Measurements from ENCODE around the gene OXNAD1. TPM values are rescaled to one million over a fixed set of nuclear protein-coding genes. Genes with fewer than 3 reads are reported as not detected.

Gene OXNAD1
- total RNA-seq, 6 experiments from 2014 or later: 8.1 to 27.2 (median 16.2) TPM

- no peaks in the 10 kb centered on the region for H3K27me3 ChIP-seq
- no peak for TF ChIP-seq POLR2A (IDR thresholded peaks at IDR 0.05)
- TF ChIP-seq, protein P1, sequence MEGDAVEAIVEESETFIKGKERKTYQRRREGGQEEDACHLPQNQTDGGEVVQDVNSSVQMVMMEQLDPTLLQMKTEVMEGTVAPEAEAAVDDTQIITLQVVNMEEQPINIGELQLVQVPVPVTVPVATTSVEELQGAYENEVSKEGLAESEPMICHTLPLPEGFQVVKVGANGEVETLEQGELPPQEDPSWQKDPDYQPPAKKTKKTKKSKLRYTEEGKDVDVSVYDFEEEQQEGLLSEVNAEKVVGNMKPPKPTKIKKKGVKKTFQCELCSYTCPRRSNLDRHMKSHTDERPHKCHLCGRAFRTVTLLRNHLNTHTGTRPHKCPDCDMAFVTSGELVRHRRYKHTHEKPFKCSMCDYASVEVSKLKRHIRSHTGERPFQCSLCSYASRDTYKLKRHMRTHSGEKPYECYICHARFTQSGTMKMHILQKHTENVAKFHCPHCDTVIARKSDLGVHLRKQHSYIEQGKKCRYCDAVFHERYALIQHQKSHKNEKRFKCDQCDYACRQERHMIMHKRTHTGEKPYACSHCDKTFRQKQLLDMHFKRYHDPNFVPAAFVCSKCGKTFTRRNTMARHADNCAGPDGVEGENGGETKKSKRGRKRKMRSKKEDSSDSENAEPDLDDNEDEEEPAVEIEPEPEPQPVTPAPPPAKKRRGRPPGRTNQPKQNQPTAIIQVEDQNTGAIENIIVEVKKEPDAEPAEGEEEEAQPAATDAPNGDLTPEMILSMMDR (IDR thresholded peaks at IDR 0.05): no peak
- H3K9me3 ChIP-seq: no peaks in the 10 kb centered on the region
- 88% methylated on average over 3 of the region's 4 CpGs for WGBS (ENCODE audit: insufficient coverage, low coverage, low lambda C conversion rate, missing lambda C conversion rate)
- intact Hi-C loops (cut with DNase I): no loop called here
- peaks cover 0 to 34% (median 7%) of the 10 kb centered on the region in 4 donors for H3K36me3 ChIP-seq
- no peak overlapping the region for H3K27ac ChIP-seq
- DNase-seq (no peak), ATAC-seq (no peak)
- H3K4me3 ChIP-seq: no peak overlapping the region
- H3K4me1 ChIP-seq: peaks cover 0 to 1% (median 0%) of the 10 kb centered on the region in 4 donors
These were observed 54.7 kb downstream of the OXNAD1 start for GRCh38 chr3:16319723-16320122.

- no peak overlapping the region for H3K4me3 ChIP-seq
- intact Hi-C loops (cut with DNase I): no loop called here
- ATAC-seq (no peak), DNase-seq (no peak)
- no peak overlapping the region for H3K27ac ChIP-seq
- H3K36me3 ChIP-seq: peaks cover 0 to 30% (median 4%) of the 10 kb centered on the region in 4 donors
- WGBS (ENCODE audit: insufficient coverage, low coverage, low lambda C conversion rate, missing lambda C conversion rate): 90% methylated on average over 3 of the region's 3 CpGs
- H3K4me1 ChIP-seq: peaks cover 0 to 6% (median under 1%) of the 10 kb centered on the region in 4 donors
- TF ChIP-seq, protein P1 (IDR thresholded peaks at IDR 0.05): no peak
- H3K9me3 ChIP-seq: no peaks in the 10 kb centered on the region
- no peaks in the 10 kb centered on the region for H3K27me3 ChIP-seq
These were observed 55.7 kb downstream of the OXNAD1 start for GRCh38 chr3:16320711-16321110.

GRCh38 chr3:16322189-16322588 is 57.2 kb downstream of the OXNAD1 start:
- WGBS (ENCODE audit: insufficient coverage, low coverage, low lambda C conversion rate, missing lambda C conversion rate): 100% methylated on average over 1 of the region's 5 CpGs
- H3K4me3 ChIP-seq: no peak overlapping the region
- H3K36me3 ChIP-seq: peaks cover 0 to 18% (median 3%) of the 10 kb centered on the region in 4 donors
- ATAC-seq: no peak
- TF ChIP-seq POLR2A (IDR thresholded peaks at IDR 0.05): no peak
- TF ChIP-seq, protein P1 (IDR thresholded peaks at IDR 0.05): no peak
- no peak for DNase-seq
- intact Hi-C loops (cut with DNase I): no loop called here
- H3K27me3 ChIP-seq: no peaks in the 10 kb centered on the region
- no peak overlapping the region for H3K27ac ChIP-seq
- H3K9me3 ChIP-seq: no peaks in the 10 kb centered on the region
- peaks cover 0 to 21% (median 5%) of the 10 kb centered on the region in 4 donors for H3K4me1 ChIP-seq

GRCh38 chr3:16323737-16324136 is 58.7 kb downstream of the OXNAD1 start:
- Histone ChIP-seq H3K36me3 (peaks cover 0 to 18% (median 2%) of the 10 kb centered on the region in 4 donors), H3K27me3 (no peaks in the 10 kb centered on the region), H3K27ac (no peak overlapping the region), H3K9me3 (no peaks in the 10 kb centered on the region), H3K4me3 (no peak overlapping the region), H3K4me1 (peaks cover 0 to 36% (median 10%) of the 10 kb centered on the region in 4 donors)
- intact Hi-C loops (cut with DNase I): no loop called here
- TF ChIP-seq, protein P1 (IDR thresholded peaks at IDR 0.05): no peak
- TF ChIP-seq POLR2A (IDR thresholded peaks at IDR 0.05): no peak
- DNase-seq (no peak), ATAC-seq (no peak)
- WGBS (ENCODE audit: insufficient coverage, low coverage, low lambda C conversion rate, missing lambda C conversion rate): no CpG with 5 or more reads among the region's 4 CpGs

- H3K9me3 ChIP-seq: no peaks in the 10 kb centered on the region
- DNase-seq (no peak), ATAC-seq (no peak)
- WGBS (ENCODE audit: insufficient coverage, low coverage, low lambda C conversion rate, missing lambda C conversion rate): 86% methylated on average over 1 of the region's 4 CpGs
- TF ChIP-seq, protein P1 (IDR thresholded peaks at IDR 0.05): no peak
- no peak for TF ChIP-seq POLR2A (IDR thresholded peaks at IDR 0.05)
- no peaks in the 10 kb centered on the region for H3K27me3 ChIP-seq
- peaks cover 0 to 18% (median 0%) of the 10 kb centered on the region in 4 donors for H3K36me3 ChIP-seq
- no peak overlapping the region for H3K4me3 ChIP-seq
- H3K27ac ChIP-seq: peak overlapping the region in 2 of 3 donors; percentile 66 to 87
- intact Hi-C loops (cut with DNase I): no loop called here
- peaks cover 0 to 57% (median 18%) of the 10 kb centered on the region in 4 donors for H3K4me1 ChIP-seq
These were observed 60.8 kb downstream of the OXNAD1 start for GRCh38 chr3:16325850-16326249.

Data from right lobe of liver (tissue), 6 donors.